ENCODE results near the gene ALDH1A2. TPM values are rescaled to one million over a fixed set of nuclear protein-coding genes. Genes with fewer than 3 reads are reported as not detected.
"Not testable (repeated sequence)": the region's sequence is repeated elsewhere in the genome, so short reads cannot be mapped to it uniquely, and the experiment has no call there.

The ALDH1A2 gene
- total RNA-seq = 10 to 100 TPM in 4 of 6 experiments, 1 to 10 TPM in 2; 4.3 to 33.2 (median 10.8) TPM
- long read RNA-seq, full-length matches to known transcripts = 1 of 2 reads
- long read RNA-seq, partial matches to known transcripts = 0 of 2 reads
- long read RNA-seq, other reads (novel, unspliced or antisense) = 1 of 2 reads

DNA sequence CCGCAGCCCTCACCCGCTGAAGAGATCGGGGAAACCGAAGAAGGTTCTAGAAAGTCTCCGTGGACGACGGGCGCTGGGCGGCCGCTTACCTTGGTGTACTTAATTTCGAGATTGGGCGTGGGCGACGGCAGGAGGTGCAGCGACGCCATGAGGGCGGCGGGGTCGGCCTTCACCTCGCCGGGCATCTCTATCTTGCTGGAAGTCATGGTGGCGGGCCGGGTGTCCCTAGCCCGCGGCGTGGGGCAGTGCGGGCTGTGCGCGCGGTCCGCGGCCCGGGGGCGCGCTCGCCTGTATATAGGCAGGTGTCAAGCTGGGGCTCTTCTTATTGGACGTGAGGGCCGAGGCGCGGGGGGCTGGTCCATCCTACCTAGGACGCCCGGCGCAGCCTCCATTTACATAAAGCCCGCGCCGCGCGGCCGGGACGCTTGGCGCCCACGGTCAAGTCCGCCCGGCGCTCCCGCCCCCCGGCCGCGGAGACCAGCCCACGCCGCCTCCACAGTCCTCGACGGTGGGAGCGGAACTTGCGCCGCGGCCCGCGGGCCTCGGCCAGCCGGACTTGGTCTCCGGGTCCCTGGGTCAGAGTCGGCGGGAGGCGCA, at the start of gene ALDH1A2:
ALDH1A2 (minus strand) TSS at position 267 of the 597 bp plus-strand sequence; CDS start at position 206, 61 bp downstream.
- intact Hi-C loops (cut with DNase I) = loop anchor here (5.0 to 10.0 kb wide), 3 partner anchors 198 to 333 kb away; no protein-coding TSS in a partner anchor
- Histone ChIP-seq H3K27ac (no peak within 1 kb of the TSS), H3K4me3 (peak within 1 kb of the TSS; percentile 29 to 49 (median 36)), H3K36me3 (no peaks in the 10 kb centered on the region), H3K4me1 (peaks cover 0 to 12% (median 4%) of the 10 kb centered on the region in 4 donors), H3K9me3 (no peaks in the 10 kb centered on the region), H3K27me3 (peaks cover 0 to 17% of the 10 kb centered on the region in 2 donors)
- DNase-seq = peak in 2 of 3 donors; percentile 30 to 53
- TF ChIP-seq CTCF (IDR thresholded peaks at IDR 0.05) (no peak), POLR2A (IDR thresholded peaks at IDR 0.05) (no peak)
- ATAC-seq = peak; percentile 16 to 32 (median 24)
- 6% methylated on average over 12 of the region's 75 CpGs for WGBS (ENCODE audit: insufficient coverage, low coverage, low lambda C conversion rate, missing lambda C conversion rate)

GRCh38 chr15:58114812-58115211, 49.3 kb upstream of the ALDH1A2 start:
- H3K4me3 ChIP-seq = no peak overlapping the region
- TF ChIP-seq POLR2A (IDR thresholded peaks at IDR 0.05) = no peak
- no peak for TF ChIP-seq CTCF (IDR thresholded peaks at IDR 0.05)
- peak overlapping the region in 2 of 3 donors; percentile 4 to 19 for H3K27ac ChIP-seq
- no peaks in the 10 kb centered on the region for H3K9me3 ChIP-seq
- intact Hi-C loops (cut with DNase I) = loop anchor here in 1 of 2 donors (10.0 kb wide), 1 partner anchor 60 kb away; no protein-coding TSS in a partner anchor
- H3K4me1 ChIP-seq = peaks cover 0 to 54% (median 23%) of the 10 kb centered on the region in 4 donors
- no peak for ATAC-seq
- DNase-seq = no peak
- no peaks in the 10 kb centered on the region for H3K36me3 ChIP-seq
- H3K27me3 ChIP-seq = no peaks in the 10 kb centered on the region

GRCh38 chr15:58114388-58114787, 48.9 kb upstream of the ALDH1A2 start:
- no peak for DNase-seq
- WGBS (ENCODE audit: insufficient coverage, low coverage, low lambda C conversion rate, missing lambda C conversion rate) = 19% methylated on average over 3 of the region's 3 CpGs
- intact Hi-C loops (cut with DNase I) = loop anchor here in 1 of 2 donors (10.0 kb wide), 1 partner anchor 60 kb away; no protein-coding TSS in a partner anchor

DNA sequence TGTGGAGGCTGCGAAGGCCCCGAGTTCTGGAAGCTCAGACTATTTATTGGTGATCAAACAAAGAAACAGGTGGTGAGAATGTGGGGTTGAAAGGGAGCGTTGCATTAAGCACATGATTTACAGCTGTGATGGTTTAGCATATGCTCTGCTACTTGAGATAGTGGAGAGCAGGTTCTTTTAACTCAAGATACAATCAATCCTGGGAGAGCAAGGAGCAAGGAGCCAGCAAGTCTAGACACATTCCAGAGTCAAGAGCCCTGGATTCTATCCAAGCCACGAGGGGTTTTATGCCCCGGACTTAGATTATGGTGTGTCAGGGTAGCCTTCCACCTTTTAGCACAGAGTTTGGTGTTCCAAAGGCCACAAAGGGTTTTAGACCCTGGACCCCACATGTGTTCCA, 47.8 kb upstream of the ALDH1A2 start:
- 83% methylated on average over 2 of the region's 5 CpGs for WGBS (ENCODE audit: insufficient coverage, low coverage, low lambda C conversion rate, missing lambda C conversion rate)
- not testable (repeated sequence) for H3K27me3 ChIP-seq, H3K36me3 ChIP-seq, H3K9me3 ChIP-seq, DNase-seq, ATAC-seq, H3K4me3 ChIP-seq, H3K27ac ChIP-seq
- intact Hi-C loops (cut with DNase I) = loop anchor here in 1 of 2 donors (10.0 kb wide), 1 partner anchor 61 kb away; no protein-coding TSS in a partner anchor
- peaks cover 0 to 42% (median 17%) of the 10 kb centered on the region in 4 donors for H3K4me1 ChIP-seq

More at GRCh38 chr15:58114388-58114787, 48.9 kb upstream of the ALDH1A2 start:
- Histone ChIP-seq H3K9me3 (no peaks in the 10 kb centered on the region), H3K4me3 (no peak overlapping the region), H3K36me3 (no peaks in the 10 kb centered on the region), H3K27me3 (no peaks in the 10 kb centered on the region), H3K4me1 (peaks cover 0 to 52% (median 23%) of the 10 kb centered on the region in 4 donors), H3K27ac (peak overlapping the region in 1 of 3 donors; percentile 4)
- peak in 2 of 4 donors; percentile 8 to 17 for ATAC-seq
- TF ChIP-seq POLR2A (IDR thresholded peaks at IDR 0.05) (no peak), CTCF (IDR thresholded peaks at IDR 0.05) (no peak)

- Histone ChIP-seq H3K27ac (no peak overlapping the region), H3K27me3 (no peaks in the 10 kb centered on the region), H3K4me3 (no peak overlapping the region), H3K4me1 (peaks cover 0 to 28% (median 12%) of the 10 kb centered on the region in 4 donors), H3K9me3 (no peaks in the 10 kb centered on the region), H3K36me3 (no peaks in the 10 kb centered on the region)
- TF ChIP-seq CTCF (IDR thresholded peaks at IDR 0.05) (no peak), POLR2A (IDR thresholded peaks at IDR 0.05) (no peak)
- DNase-seq (no peak), ATAC-seq (no peak)
- intact Hi-C loops (cut with DNase I) = loop anchor here in 1 of 2 donors (10.0 kb wide), 1 partner anchor 63 kb away; no protein-coding TSS in a partner anchor
- 60% methylated on average over 1 of the region's 5 CpGs for WGBS (ENCODE audit: insufficient coverage, low coverage, low lambda C conversion rate, missing lambda C conversion rate)
Observed at GRCh38 chr15:58111718-58112104, 46.2 kb upstream of the ALDH1A2 start.

Measured in right lobe of liver (tissue), 6 donors.